GM21390 (cell line): ENCODE results near the gene AGBL3.

Source experiments
- ATAC-seq: cut with Tn5 transposase; IDR thresholded peaks from one replicate; pipeline ENCODE4 v1.9.1; 2021; ENCODE audit not compliant: unreplicated experiment

Gene AGBL3

GRCh38 chr7:135143885-135144668, 157.8 kb downstream of the AGBL3 start:
- no peak for ATAC-seq

- ATAC-seq, result no peak
Measured at GRCh38 chr7:135147341-135147898, 161.1 kb downstream of the AGBL3 start.

DNA sequence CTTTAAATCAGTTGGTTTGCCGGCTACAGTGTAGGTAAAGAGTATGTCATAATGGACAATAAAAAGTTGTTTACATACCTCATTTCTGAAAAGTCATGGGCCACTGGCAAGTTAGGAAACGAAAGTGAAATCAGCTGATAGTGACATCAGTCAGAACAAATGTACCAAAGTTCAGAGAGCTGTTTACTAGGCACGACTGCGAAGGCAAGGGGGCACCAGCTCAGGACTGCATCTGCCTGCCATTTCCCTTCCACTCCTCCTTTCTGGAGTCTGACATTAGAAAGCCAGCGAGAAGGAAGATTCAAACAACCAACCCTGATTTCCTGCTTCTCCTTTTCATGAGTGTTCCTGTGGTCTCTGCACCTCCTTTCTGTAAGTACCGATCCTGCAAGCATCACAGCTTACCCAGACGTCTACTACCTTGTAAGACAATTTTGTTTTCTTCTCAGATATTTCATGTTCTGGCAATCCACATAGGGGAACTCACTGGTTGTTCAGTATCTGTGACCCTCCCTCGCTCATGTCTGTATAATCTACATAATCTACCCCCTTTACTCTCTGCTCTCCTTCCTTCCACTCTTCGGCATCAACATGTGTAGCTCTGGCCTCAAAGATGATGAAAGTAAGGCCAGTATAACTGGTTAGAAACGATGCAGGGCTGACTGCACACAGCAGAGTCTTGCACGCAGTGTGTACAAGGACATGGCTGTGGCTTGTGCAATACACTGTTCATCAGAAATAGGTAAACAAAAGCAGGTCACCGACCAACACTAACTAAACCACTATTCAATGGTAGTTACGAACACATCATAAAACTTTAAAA, 161.8 kb downstream of the AGBL3 start, which contains the start of gene TMEM140:
TMEM140 (plus strand) TSS at position 174 of the 823 bp plus-strand sequence. CDS start 16,370 bp downstream, outside the sequence.
- peak; percentile 71 for ATAC-seq

GRCh38 chr7:135150072-135150782, 163.9 kb downstream of the AGBL3 start:
- ATAC-seq, result no peak

DNA sequence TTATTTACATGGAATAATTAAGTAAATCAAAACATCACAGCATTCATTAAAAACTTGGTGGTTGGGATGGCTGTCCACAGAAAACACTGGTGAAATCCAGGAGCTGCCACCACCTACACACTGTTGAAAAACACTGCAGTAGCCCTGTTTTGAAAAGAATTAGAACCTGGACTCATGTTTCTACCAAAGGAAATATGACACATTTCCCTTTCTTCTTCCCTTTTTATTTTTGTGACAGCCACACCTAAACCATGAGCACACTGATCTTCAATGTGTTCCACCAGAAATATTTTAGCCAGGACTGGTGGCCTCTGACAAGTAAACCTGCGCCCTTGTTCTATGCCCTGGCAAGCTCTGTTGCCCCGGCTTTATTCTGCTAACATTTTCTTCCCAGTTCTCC, 164.8 kb downstream of the AGBL3 start:
- ATAC-seq, result no peak

- no peak for ATAC-seq
Measured at GRCh38 chr7:135151533-135151932, 165.2 kb downstream of the AGBL3 start.

- no peak for ATAC-seq
Measured at GRCh38 chr7:135152442-135152841, 166.1 kb downstream of the AGBL3 start.

DNA sequence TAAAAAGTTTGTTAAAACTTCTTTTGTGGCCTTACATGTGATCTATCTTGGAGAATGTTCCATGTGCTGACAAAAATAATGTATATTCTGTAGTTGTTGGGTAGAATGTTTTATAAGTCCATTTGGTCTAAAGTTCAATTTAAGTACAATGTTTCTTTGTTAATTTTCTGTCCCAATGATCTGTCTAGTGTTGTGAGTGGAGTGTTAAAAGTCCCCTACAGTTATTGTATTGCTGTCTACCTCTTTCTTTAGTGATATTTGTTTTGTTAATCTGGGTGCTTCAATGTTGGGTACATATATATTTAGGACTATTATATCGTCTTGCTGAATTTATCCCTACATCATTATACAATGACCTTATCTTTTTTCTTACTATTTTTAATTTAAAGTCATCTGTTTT, 168.4 kb downstream of the AGBL3 start:
- no peak for ATAC-seq

DNA sequence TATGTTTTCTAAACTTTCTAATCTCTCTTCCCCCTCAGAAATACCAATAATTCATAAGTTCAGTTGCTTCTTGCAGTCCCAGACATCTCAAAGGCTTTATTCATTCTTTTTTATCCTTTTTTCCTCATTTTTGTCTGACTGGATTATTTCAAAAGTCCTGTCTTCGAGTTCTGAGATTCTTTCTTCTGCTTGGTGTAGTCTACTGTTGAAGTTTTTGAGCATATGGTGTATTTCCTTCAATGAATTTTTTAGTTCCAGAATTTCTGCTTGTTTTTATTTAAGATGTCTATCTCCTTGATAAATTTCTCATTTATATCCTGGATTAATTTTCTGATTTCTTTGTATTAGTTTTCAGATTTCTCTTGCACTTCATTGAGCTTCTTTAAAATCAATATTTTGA, 170.0 kb downstream of the AGBL3 start:
- no peak for ATAC-seq

- ATAC-seq, result no peak
Measured at GRCh38 chr7:135158141-135158655, 171.9 kb downstream of the AGBL3 start.

DNA sequence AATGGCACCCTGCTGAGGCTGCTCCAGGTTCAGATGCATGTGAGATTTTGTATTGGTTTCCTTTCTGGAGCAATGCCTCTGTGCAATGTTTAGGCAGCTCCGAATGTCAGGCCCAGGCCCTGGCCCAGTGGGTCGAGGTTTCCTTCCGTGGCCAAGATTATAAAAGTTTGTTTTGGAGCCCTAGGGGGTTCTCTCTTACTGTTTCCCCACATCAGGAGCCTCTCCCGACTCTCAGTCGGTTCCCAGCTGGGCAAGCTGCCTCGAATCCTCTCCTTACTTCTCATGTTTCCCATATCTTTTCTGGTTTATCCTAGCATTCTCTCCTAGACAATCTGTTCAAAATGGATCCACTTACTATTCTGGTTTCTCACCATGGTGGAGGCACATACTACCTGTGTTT, 172.6 kb downstream of the AGBL3 start:
- ATAC-seq, result no peak

- ATAC-seq, result no peak
Measured at GRCh38 chr7:135159359-135160085, 173.2 kb downstream of the AGBL3 start.

- ATAC-seq, result peak; percentile 55
Measured at GRCh38 chr7:135160098-135160857, 174.0 kb downstream of the AGBL3 start.

DNA sequence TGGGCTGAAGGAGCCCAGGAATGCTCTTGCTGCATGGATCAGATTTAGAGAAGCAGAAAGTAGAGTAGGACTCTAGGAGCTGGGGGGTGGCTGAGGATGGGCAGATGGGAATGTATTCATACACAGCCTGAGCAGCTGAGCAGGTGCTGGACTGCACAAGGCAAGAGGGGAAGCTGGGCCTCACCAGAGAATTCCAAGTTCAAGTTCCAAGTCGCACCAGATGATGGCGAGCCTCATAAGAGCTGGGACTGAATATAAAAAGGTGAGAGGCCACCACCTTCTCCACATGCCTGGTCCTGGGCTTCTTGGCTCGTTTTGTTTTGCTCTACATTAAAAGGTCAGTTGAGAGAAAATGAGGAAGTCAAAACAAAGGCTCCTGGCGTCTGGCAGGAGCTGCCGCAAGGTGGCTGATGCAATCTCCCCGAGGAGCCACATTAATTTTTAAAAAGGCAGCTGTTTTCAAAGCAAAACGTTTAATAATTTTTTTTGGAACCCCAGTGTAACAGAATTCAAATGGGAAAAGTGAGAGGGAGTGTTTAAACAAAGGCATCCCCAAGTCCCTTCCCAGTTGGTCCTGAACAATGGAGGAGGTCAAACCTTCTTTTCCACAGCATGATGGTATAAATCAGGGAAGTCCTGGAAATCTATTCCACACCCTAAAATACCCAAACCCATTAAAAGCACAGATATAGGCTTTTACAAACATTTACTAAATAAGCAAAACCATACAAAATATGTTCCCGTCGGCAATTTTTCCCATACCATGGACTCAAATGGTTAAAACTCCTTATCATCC, 174.7 kb downstream of the AGBL3 start:
- ATAC-seq, result no peak

- no peak for ATAC-seq
Measured at GRCh38 chr7:135161669-135162068, 175.4 kb downstream of the AGBL3 start.

DNA sequence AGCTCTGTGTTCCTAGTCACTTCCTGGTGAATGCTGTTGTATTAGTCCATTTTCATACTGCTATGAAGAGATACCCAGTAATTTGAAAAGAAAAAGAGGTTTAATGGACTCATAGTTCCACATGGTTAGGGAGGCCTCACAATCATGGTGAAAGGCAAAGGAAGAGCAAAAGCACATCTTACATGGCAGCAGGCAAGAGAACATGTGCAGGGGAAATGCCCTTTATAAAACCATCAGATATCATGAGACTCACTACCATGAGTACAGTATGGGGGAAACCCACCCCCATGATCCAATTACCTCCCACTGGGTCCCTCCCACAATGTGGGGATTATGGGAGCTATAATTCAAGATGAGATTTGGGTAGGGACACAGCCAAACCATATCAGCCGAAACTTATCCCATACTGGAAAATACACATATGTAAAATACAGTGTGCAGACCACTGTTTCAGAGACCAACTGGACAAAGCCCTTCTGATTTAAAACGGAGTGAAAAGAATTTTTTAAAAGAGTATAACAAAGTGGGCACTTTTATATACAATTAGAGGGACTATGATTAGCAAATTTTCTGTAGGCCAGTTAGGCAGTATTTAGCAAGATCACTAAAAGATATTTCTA, 176.2 kb downstream of the AGBL3 start:
- ATAC-seq, result no peak

DNA sequence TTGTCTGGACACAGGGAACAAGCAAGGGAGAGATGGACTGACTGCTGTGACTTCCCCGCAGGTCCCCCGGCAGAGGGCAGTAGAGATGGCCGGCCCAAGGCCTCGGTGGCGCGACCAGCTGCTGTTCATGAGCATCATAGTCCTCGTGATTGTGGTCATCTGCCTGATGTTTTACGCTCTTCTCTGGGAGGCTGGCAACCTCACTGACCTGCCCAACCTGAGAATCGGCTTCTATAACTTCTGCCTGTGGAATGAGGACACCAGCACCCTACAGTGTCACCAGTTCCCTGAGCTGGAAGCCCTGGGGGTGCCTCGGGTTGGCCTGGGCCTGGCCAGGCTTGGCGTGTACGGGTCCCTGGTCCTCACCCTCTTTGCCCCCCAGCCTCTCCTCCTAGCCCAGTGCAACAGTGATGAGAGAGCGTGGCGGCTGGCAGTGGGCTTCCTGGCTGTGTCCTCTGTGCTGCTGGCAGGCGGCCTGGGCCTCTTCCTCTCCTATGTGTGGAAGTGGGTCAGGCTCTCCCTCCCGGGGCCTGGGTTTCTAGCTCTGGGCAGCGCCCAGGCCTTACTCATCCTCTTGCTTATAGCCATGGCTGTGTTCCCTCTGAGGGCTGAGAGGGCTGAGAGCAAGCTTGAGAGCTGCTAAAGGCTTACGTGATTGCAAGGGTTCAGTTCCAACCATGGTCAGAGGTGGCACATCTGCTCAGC, 178.2 kb downstream of the AGBL3 start:
- no peak for ATAC-seq

DNA sequence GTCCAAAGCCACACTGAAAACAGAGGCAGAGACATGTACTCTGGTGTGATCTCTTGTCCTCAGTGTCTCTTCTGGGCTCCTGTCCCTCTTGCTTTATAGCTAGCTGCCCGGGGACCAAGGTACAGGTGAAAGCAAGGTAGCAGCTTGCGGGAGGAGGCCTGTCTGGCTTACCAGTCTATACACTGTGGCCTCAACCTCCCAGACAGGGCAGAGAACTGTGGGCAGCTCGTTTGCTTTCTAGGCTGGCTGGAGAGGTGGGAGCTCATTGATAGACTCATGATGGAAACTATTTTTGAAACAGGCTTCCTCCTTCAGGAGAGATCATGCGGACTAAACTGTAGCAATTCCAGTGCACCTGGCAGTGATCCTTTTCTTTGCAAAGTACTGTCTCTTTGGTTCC, 179.6 kb downstream of the AGBL3 start:
- ATAC-seq, result no peak
